GM21423 (cell line): ENCODE results near the gene WASHC4.
"Not testable (repeated sequence)": the region's sequence is repeated elsewhere in the genome, so short reads cannot be mapped to it uniquely, and the experiment has no call there.

ENCODE experiments used
- ATAC-seq: cut with Tn5 transposase; IDR thresholded peaks from one replicate; pipeline ENCODE4 v1.9.1; 2021; ENCODE audit warnings: mild to moderate bottlenecking, moderate library complexity; ENCODE audit not compliant: unreplicated experiment

Gene WASHC4

GRCh38 chr12:105091476-105092206 is 15.9 kb upstream of the WASHC4 start:
- ATAC-seq, result no peak

DNA sequence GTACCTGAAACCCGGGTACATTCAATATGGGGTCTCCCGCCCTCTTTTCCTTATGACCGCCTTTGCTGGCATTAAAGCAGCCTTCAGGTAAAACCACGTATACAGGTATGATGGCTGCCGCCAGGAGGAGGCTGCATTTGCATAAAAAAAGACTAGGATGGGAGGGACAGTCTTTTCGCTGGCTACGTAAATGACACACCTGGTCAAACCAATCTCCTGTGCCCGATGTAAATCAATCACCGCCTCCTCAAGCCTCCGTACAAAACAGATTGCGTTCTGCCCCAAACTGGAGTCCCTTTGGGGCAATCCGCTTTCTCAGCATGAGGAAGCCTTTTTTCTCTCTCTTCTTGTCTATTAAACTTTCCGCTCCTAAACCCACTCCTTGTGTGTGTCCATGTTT is 15.2 kb upstream of the WASHC4 start:
- no peak for ATAC-seq

DNA sequence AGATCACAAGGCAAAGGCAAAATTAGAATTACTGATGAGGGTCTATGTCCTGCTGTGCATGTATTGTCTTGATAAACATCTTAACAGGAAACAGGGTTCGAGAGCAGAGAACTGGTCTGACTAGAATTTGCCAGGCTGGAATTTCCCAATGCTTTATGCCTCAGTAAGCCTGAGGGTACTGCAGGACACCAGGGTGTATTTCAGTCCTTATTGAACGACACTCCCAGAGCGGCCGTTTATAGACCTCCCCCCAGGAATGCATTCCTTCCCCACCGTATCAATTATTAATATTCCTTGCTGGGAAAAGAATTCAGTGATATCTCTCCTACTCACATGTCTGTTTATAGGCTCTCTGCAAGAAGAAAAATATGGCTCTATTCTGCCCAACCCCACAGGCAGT is 12.2 kb upstream of the WASHC4 start:
- ATAC-seq, result not testable (repeated sequence)

GRCh38 chr12:105099356-105099755 is 8.2 kb upstream of the WASHC4 start:
- no peak for ATAC-seq

DNA sequence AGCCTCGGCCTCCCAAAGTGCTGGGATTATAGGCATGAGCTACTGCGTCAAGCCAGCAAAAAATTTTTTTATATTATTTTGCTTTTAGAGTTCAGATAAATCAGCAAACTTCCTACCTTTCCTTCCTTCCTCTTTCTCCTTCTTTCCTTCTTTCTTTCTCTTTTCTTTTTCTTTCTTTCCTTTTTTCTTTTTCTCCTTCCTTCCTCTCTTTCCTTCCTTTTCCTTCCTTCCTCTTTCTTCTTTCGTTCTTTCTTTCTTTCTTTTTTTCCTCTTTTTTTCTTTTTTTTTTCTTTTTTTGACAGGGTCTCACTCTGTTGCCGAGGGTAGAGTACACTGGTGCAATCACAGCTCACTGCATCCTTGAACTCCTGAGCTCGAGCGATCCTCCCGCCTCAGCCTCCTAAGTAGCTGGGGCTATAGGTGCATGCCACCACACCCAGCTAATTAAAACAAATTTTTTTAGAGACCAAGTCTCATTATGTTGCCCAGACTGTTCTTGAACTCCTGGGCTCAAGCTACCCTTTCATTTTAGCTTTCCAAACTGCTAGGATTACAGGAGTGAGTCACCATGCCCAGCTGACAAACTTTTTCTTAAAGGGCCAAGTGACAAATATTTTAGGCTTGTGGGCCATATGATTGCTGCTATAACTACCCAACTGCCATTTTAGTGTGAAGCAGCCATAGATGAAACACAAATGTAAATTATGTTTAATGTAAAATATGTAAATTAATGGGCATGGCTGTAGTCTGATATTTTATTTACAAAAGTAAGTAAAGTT is 7.1 kb upstream of the WASHC4 start:
- ATAC-seq, result no peak

GRCh38 chr12:105100998-105101397 is 6.5 kb upstream of the WASHC4 start:
- ATAC-seq, result no peak

- ATAC-seq, result no peak
Observed at GRCh38 chr12:105102673-105103072, 4.9 kb upstream of the WASHC4 start.

DNA sequence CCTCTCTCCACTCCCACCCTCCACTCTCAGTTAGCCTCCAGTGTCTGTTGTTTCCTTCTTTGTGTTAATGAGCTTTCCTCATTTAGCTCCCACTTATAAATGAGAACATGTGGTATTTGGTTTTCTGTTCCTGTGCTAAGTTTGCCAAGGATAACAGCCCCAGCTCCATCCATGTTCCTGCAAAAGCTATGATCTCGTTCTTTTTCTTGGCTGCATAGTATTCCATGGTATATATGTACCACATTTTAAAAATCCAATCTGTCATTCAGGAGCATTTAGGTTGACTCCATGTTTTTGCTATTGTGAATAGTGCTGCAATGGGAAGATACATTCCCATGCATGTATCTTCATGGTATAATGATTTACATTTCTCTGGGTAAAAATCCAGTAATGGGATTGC is 2.8 kb upstream of the WASHC4 start:
- no peak for ATAC-seq

GRCh38 chr12:105106621-105107020 is 910 bp upstream of the WASHC4 start:
- no peak for ATAC-seq

GRCh38 chr12:105107171-105107493 is 399 bp upstream of the WASHC4 start:
- ATAC-seq, result no peak

- ATAC-seq, result peak; percentile 35
Observed at GRCh38 chr12:105109465-105110212, 2.1 kb downstream of the WASHC4 start.

DNA sequence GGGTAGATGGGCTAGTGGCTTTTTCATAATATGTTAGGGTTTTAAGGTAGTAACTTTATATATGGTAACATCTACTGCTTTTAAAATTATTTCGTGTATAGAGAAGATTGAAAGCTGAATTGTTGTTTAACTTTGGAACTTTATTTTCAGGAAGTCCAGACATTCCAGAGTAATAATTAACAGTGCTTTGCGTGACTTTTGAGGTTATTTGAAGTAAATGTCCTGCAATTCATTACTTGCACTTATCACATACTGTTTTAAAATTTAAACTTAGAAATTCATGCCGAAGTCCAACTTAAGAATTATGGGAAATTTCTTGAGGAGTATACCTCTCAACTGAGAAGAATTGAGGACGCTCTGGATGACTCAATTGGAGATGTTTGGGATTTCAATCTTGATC is 3.3 kb downstream of the WASHC4 start:
- ATAC-seq, result no peak

DNA sequence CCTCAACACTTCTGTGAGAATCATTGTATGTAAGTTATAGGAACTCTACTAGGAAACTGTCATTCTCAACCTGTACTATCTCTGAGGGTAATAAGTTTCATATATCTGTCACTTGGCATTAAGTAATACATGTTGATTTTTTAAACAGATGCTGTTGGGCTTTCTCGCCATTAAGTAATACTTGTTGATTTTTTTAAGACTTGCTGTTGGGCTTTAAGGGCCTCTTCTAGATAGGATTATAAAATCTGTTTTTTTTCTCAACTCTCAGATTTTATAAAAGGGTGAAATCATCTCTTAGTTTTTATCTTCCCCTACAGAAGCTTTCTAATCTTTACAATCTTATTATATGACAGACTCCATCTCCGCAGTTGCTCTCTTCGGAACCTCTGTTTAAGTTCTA is 5.6 kb downstream of the WASHC4 start:
- ATAC-seq, result no peak

- ATAC-seq, result no peak
Observed at GRCh38 chr12:105116969-105117368, 9.4 kb downstream of the WASHC4 start.

DNA sequence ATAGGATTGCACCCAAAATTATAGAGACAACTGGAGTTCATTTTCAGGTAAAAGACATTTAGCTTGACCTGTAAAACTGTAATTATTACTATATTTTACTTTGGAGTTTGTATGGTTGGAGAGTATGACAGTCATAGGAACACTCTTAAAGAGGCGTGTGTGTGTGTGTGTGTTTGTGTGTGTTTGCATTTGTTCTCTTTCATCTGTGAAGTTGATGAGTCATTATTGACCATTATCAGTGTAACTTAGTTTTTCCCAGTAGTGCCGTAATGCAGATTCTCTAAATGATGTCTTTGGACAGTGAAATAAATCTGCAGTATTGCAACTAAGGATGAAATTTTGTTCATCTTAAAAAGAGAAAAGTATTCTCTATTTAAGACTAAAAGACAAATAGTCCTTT is 13.0 kb downstream of the WASHC4 start:
- ATAC-seq, result no peak

- no peak for ATAC-seq
Observed at GRCh38 chr12:105138248-105138647, 30.7 kb downstream of the WASHC4 start.

GRCh38 chr12:105141320-105141922 is 33.9 kb downstream of the WASHC4 start:
- no peak for ATAC-seq

DNA sequence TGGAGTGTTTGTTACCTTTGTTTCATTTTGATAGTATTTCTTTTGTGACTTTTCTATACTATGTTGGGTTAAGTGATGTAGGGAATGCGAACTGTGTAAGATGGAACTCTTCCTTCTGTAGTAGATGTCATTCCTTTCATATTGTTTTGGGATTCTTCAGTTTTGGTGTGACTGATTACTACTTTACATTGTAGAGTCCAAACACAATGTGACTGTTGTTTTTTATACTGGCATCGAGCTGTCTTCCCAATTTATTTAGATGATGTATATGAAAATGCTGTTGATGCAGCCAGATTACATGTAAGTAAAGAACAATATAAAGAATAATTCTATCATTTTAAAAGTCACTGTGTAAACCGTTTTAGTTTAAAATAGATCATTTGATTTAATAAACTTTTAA is 34.7 kb downstream of the WASHC4 start:
- ATAC-seq, result no peak

DNA sequence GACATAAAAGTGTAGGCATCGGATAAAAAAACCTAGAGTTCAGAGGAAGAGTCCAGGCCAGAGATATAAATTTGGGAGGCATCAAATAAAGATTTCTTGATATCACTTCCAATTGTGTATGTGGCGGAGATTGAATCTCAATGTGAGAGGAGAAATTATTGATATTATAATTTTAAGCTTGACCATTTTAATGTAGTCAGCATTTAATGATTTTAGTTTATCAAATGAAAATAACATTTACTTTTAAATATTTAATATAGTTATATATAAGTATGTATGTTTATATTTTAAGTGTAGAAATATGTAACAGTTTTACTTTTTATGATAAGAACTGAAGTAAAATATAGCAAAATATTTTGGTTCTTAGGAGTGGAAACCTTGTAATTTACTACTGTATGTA is 48.7 kb downstream of the WASHC4 start:
- no peak for ATAC-seq

- no peak for ATAC-seq
Observed at GRCh38 chr12:105157606-105158005, 50.1 kb downstream of the WASHC4 start.

DNA sequence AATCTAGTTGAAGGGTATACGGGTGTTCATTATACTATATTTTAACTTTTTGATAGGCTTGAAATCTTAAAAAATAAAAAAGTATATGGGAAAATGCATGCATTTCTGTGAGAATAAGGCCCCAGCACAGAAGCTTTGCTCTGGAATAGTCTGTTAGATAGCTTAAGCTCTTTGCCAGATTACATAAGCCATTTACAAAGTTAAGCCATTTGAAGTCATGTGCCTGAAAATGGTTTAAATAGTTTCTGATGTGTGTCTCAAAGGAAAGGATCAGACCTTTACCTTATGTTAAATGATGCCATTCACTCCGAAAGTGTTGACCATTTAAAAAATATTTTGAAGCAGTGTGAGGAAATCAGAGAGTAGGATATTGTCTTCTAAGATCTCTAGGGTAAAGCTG is 51.3 kb downstream of the WASHC4 start:
- ATAC-seq, result no peak

- no peak for ATAC-seq
Observed at GRCh38 chr12:105162174-105162573, 54.6 kb downstream of the WASHC4 start.
